Progenitor cell of endocrine pancreas (in vitro differentiated cells): Measurements from ENCODE around the gene ARL17B. TPM values are rescaled to one million over a fixed set of nuclear protein-coding genes. Genes with fewer than 3 reads are reported as not detected.
"Not testable (repeated sequence)": the region's sequence is repeated elsewhere in the genome, so short reads cannot be mapped to it uniquely, and the experiment has no call there.

Experiments
- DNase-seq: peaks from one replicate; pipeline ENCODE4 v3.0.0; 2021; ENCODE audit warnings: low spot score; ENCODE audit not compliant: unreplicated experiment
- H3K27ac Mint-ChIP-seq: 2 replicates; pipeline ENCODE4 v1.8.0; 2021; ENCODE audit warnings: mild to moderate bottlenecking, moderate library complexity, mixed read lengths
- H3K27me3 Mint-ChIP-seq: 2 replicates; pipeline ENCODE4 v1.8.0; 2021; ENCODE audit warnings: mixed read lengths
- H3K36me3 Mint-ChIP-seq: 2 replicates; pipeline ENCODE4 v1.8.0; 2022; ENCODE audit warnings: mixed read lengths; ENCODE audit not compliant: insufficient read depth
- H3K4me1 Mint-ChIP-seq: 2 replicates; pipeline ENCODE4 v1.8.0; 2021; ENCODE audit warnings: low read depth, mixed read lengths
- H3K4me3 Mint-ChIP-seq: 2 replicates; pipeline ENCODE4 v1.8.0; 2021; ENCODE audit warnings: low read depth, mild to moderate bottlenecking, moderate library complexity, mixed read lengths
- H3K9me3 Mint-ChIP-seq: 2 replicates; pipeline ENCODE4 v1.8.0; 2021; ENCODE audit warnings: low read depth, mixed read lengths
- CTCF ChIP-seq: fragments of 200-600 bp; sonication (generic); IDR thresholded peaks from one replicate; pipeline ENCODE4 v1.5.0; 2021; ENCODE audit warnings: antibody characterized with exemption, mild to moderate bottlenecking; ENCODE audit not compliant: unreplicated experiment
- total RNA-seq: library from RNA; stranded (reverse); gene quantifications from 2 replicates; pipeline ENCODE4 v1.2.1, GENCODE V29; 2021

The ARL17B gene
- total RNA-seq, 1 donor from 2014 or later = 16.0 TPM

GRCh38 chr17:46286764-46287221 lies 74.8 kb downstream of the ARL17B start:
- not testable (repeated sequence) for H3K36me3 Mint-ChIP-seq, H3K27me3 Mint-ChIP-seq, H3K4me3 Mint-ChIP-seq, DNase-seq, H3K9me3 Mint-ChIP-seq
- TF ChIP-seq CTCF = peak; percentile 84
- Mint-ChIP-seq H3K4me1 (peaks cover 19% of the 10 kb centered on the region), H3K27ac (peak overlapping the region; percentile 79)

GRCh38 chr17:46285500-46285899 lies 76.1 kb downstream of the ARL17B start:
- not testable (repeated sequence) for H3K27ac Mint-ChIP-seq, H3K27me3 Mint-ChIP-seq
- peaks cover 19% of the 10 kb centered on the region for H3K4me1 Mint-ChIP-seq

GRCh38 chr17:46284467-46284866 lies 77.1 kb downstream of the ARL17B start:
- H3K27ac Mint-ChIP-seq, H3K9me3 Mint-ChIP-seq, H3K4me3 Mint-ChIP-seq, DNase-seq, H3K36me3 Mint-ChIP-seq, H3K27me3 Mint-ChIP-seq: not testable (repeated sequence)
- peaks cover 19% of the 10 kb centered on the region for H3K4me1 Mint-ChIP-seq

More at GRCh38 chr17:46285500-46285899, 76.1 kb downstream of the ARL17B start:
- H3K36me3 Mint-ChIP-seq, H3K9me3 Mint-ChIP-seq, DNase-seq, H3K4me3 Mint-ChIP-seq: not testable (repeated sequence)

GRCh38 chr17:46282635-46283034 lies 78.9 kb downstream of the ARL17B start:
- not testable (repeated sequence) for H3K27me3 Mint-ChIP-seq, DNase-seq, H3K9me3 Mint-ChIP-seq, H3K4me3 Mint-ChIP-seq, H3K27ac Mint-ChIP-seq, H3K36me3 Mint-ChIP-seq
- peaks cover 19% of the 10 kb centered on the region for H3K4me1 Mint-ChIP-seq

GRCh38 chr17:46281336-46281735 lies 80.2 kb downstream of the ARL17B start:
- not testable (repeated sequence) for H3K4me3 Mint-ChIP-seq, H3K27me3 Mint-ChIP-seq, H3K9me3 Mint-ChIP-seq, H3K36me3 Mint-ChIP-seq, DNase-seq, H3K27ac Mint-ChIP-seq
- H3K4me1 Mint-ChIP-seq = peaks cover 14% of the 10 kb centered on the region

- H3K4me3 Mint-ChIP-seq, H3K9me3 Mint-ChIP-seq, H3K27ac Mint-ChIP-seq, DNase-seq, H3K27me3 Mint-ChIP-seq, H3K4me1 Mint-ChIP-seq, H3K36me3 Mint-ChIP-seq: not testable (repeated sequence)
Measured at GRCh38 chr17:46276728-46277479, 84.7 kb downstream of the ARL17B start.

- H3K9me3 Mint-ChIP-seq = no peaks in the 10 kb centered on the region
- H3K27ac Mint-ChIP-seq = no peak overlapping the region
- H3K27me3 Mint-ChIP-seq = peaks cover 7% of the 10 kb centered on the region
- no peak overlapping the region for H3K4me3 Mint-ChIP-seq
- peaks cover 9% of the 10 kb centered on the region for H3K4me1 Mint-ChIP-seq
- DNase-seq = no peak
- no peak for TF ChIP-seq CTCF
- no peaks in the 10 kb centered on the region for H3K36me3 Mint-ChIP-seq
Measured at GRCh38 chr17:46274238-46274637, 87.3 kb downstream of the ARL17B start.
